ENCODE results near the gene MCM9. TPM values are rescaled to one million over a fixed set of nuclear protein-coding genes. Genes with fewer than 3 reads are reported as not detected.

MCM9 gene
- total and polyA plus RNA-seq, 7 donors = 1.6 to 5.6 (median 4.6) TPM

DNA sequence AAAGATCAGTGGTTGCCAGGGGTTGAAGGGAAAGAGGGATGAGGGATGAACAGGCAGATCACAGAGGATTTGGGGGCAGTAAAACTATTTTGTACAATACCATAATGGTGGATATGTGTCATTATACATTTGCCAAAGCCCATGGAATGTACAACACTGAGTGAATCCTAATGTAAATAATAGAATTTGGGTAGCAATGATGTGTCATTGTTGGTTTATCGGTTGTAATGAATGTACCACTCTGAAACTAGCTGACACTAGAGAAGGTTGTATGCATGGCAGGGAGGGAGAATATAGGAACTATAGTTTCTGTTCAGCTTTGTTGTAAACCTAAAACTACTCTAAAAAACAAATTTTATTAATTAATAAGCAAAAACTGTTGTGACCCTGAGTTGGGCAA lies 58.8 kb downstream of the MCM9 start:
- intact Hi-C loops (cut with DNase I) = no loop called here
- Histone ChIP-seq H3K27me3 (ENCODE audit: insufficient read depth in 3 of 3, low read length in 2 of 3) (no peaks in the 10 kb centered on the region), H3K4me3 (no peak overlapping the region), H3K9me3 (no peaks in the 10 kb centered on the region), H3K36me3 (ENCODE audit: insufficient read depth in 1 of 2, low read depth in 1 of 2) (no peaks in the 10 kb centered on the region), H3K4me1 (no peaks in the 10 kb centered on the region), H3K27ac (no peak overlapping the region)
- DNase-seq = no peak
- ATAC-seq = no peak
- 96 to 100% (median 100%) methylated on average over 1 of the region's 1 CpG for WGBS, 3 donors
- TF ChIP-seq, protein P1, sequence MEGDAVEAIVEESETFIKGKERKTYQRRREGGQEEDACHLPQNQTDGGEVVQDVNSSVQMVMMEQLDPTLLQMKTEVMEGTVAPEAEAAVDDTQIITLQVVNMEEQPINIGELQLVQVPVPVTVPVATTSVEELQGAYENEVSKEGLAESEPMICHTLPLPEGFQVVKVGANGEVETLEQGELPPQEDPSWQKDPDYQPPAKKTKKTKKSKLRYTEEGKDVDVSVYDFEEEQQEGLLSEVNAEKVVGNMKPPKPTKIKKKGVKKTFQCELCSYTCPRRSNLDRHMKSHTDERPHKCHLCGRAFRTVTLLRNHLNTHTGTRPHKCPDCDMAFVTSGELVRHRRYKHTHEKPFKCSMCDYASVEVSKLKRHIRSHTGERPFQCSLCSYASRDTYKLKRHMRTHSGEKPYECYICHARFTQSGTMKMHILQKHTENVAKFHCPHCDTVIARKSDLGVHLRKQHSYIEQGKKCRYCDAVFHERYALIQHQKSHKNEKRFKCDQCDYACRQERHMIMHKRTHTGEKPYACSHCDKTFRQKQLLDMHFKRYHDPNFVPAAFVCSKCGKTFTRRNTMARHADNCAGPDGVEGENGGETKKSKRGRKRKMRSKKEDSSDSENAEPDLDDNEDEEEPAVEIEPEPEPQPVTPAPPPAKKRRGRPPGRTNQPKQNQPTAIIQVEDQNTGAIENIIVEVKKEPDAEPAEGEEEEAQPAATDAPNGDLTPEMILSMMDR (IDR thresholded peaks at IDR 0.05) = no peak

DNA sequence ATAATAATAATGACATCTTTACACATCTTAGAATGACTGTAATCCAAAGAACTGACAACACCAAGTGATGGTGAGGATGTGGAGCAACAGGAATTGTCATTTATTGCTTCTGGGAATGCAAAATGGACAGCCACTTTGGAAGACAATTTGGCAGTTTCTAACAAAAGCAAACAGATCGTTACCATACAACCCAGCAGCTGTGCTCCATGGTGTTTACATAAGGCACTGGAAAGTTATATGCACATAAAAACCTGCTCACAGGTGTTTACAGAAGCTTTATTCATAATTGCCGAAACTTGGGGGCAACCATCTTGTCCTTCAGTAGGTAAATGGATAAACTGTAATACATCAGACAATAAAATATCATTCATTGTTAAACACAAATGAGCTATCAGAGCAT lies 59.3 kb downstream of the MCM9 start:
- 87 to 91% (median 89%) methylated on average over 2 of the region's 2 CpGs for WGBS, 3 donors
- H3K27ac ChIP-seq = no peak overlapping the region
- no peaks in the 10 kb centered on the region for H3K36me3 ChIP-seq (ENCODE audit: insufficient read depth in 1 of 2, low read depth in 1 of 2)
- H3K27me3 ChIP-seq (ENCODE audit: insufficient read depth in 3 of 3, low read length in 2 of 3) = no peaks in the 10 kb centered on the region
- H3K4me1 ChIP-seq = no peaks in the 10 kb centered on the region
- intact Hi-C loops (cut with DNase I) = no loop called here
- no peak for DNase-seq
- TF ChIP-seq, protein P1 (IDR thresholded peaks at IDR 0.05) = no peak
- H3K9me3 ChIP-seq = no peaks in the 10 kb centered on the region
- ATAC-seq = no peak
- no peak overlapping the region for H3K4me3 ChIP-seq

DNA sequence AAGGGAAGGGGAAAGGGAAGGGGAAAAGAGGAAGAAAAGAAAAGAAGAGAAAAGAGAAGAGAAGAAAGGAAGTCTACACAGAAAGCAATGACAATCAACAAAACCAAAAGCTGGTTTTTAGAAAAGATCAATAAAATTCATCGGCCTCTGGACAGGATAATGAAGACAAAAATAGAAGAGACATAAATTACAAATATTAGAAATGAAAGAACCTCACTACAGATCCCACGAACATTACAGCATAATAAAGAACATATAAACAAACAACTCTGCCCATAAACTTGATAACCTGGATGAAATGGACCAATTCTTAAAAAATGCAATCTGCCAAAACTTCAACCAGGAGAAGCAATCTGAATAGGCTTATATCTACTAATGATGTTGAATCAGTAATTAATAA lies 61.7 kb downstream of the MCM9 start:
- H3K4me3 ChIP-seq = no peak overlapping the region
- no peaks in the 10 kb centered on the region for H3K36me3 ChIP-seq (ENCODE audit: insufficient read depth in 1 of 2, low read depth in 1 of 2)
- H3K9me3 ChIP-seq = no peaks in the 10 kb centered on the region
- intact Hi-C loops (cut with DNase I) = no loop called here
- no peaks in the 10 kb centered on the region for H3K4me1 ChIP-seq
- DNase-seq = no peak
- TF ChIP-seq, protein P1 (IDR thresholded peaks at IDR 0.05) = no peak
- H3K27ac ChIP-seq = no peak overlapping the region
- no peak for ATAC-seq
- whole genome bisulfite sequencing, 3 donors = 84 to 98% (median 88%) methylated on average over 2 of the region's 2 CpGs
- H3K27me3 ChIP-seq (ENCODE audit: insufficient read depth in 3 of 3, low read length in 2 of 3) = no peaks in the 10 kb centered on the region

DNA sequence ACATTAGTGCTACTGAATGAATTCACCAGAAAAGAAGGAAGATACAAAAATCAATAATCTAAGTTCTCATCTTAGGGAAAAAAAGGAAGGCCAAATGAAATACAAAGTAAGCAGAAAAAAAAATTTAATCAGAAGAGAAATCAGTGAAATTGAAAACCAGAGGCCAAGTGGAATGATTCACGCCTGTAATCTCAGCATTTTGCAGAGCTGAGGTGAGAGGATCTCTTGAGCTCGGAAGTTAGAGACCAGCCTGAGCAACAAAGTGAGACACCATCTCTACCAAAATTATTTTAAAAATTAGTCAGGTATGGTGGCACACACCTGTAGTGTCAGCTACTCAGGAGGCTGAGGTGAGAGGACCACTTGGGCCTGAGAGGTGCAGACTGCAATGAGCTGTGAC lies 62.2 kb downstream of the MCM9 start:
- WGBS, 3 donors = 89 to 100% (median 100%) methylated on average over 2 of the region's 2 CpGs
- intact Hi-C loops (cut with DNase I) = no loop called here

DNA sequence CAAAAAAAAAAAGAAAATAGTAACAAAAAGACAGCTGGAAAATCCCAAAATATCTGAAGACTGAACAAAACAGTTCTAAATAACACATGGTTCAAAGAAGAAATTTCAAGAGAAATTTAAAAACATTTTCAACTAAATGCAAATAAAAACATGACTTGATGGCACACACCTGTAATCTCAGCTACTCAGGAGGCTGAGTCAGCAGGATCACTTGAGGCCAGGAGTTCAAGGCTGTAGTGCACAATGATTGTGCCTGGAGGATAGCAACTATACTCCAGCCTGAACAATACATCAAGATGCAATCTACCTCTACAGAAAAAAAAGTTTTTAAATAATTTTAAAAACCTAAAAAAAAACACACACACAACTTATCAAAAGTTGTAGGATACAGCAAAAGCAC lies 62.6 kb downstream of the MCM9 start:
- TF ChIP-seq, protein P1 (IDR thresholded peaks at IDR 0.05) = no peak
- DNase-seq = no peak
- H3K4me3 ChIP-seq = no peak overlapping the region
- no peaks in the 10 kb centered on the region for H3K9me3 ChIP-seq
- ATAC-seq = no peak
- intact Hi-C loops (cut with DNase I) = no loop called here
- no peaks in the 10 kb centered on the region for H3K36me3 ChIP-seq (ENCODE audit: insufficient read depth in 1 of 2, low read depth in 1 of 2)
- H3K4me1 ChIP-seq = no peaks in the 10 kb centered on the region
- H3K27ac ChIP-seq = no peak overlapping the region
- no peaks in the 10 kb centered on the region for H3K27me3 ChIP-seq (ENCODE audit: insufficient read depth in 3 of 3, low read length in 2 of 3)

More for the DNA sequence above, 62.2 kb downstream of the MCM9 start:
- Histone ChIP-seq H3K9me3 (no peaks in the 10 kb centered on the region), H3K36me3 (ENCODE audit: insufficient read depth in 1 of 2, low read depth in 1 of 2) (no peaks in the 10 kb centered on the region), H3K4me3 (no peak overlapping the region), H3K4me1 (no peaks in the 10 kb centered on the region), H3K27ac (no peak overlapping the region), H3K27me3 (ENCODE audit: insufficient read depth in 3 of 3, low read length in 2 of 3) (no peaks in the 10 kb centered on the region)
- no peak for ATAC-seq
- TF ChIP-seq, protein P1 (IDR thresholded peaks at IDR 0.05) = no peak
- no peak for DNase-seq

All from psoas muscle (tissue), 8 donors.